Endothelial cell of umbilical vein (primary cell): Measurements from ENCODE around the gene IRF2.

Experiments used
- CTCF ChIP-seq, 2 donors: IDR thresholded peaks; 1 replicate in 1 of 2; 2 replicates in 1 of 2; pipeline ENCODE4 v1.5.1; 2011; ENCODE audit warnings: low read length in 2 of 2, mild to moderate bottlenecking in 2 of 2, moderate library complexity in 2 of 2, control low read depth in 1 of 2, inconsistent platforms in 1 of 2, low read depth in 1 of 2; ENCODE audit not compliant: insufficient read depth in 1 of 2; ENCODE audit errors: extremely low read depth in 1 of 2
- EZH2 ChIP-seq: IDR thresholded peaks from 2 replicates; pipeline ENCODE4 v1.6.1; 2012; ENCODE audit warnings: borderline replicate concordance, low read depth, mild to moderate bottlenecking, moderate library complexity, low read length, inconsistent platforms; ENCODE audit not compliant: severe bottlenecking
- GATA2 ChIP-seq: IDR thresholded peaks from 2 replicates; pipeline ENCODE4 v1.7.0; 2011; ENCODE audit warnings: low read depth, mild to moderate bottlenecking, moderate library complexity, mixed read lengths, low read length; ENCODE audit not compliant: insufficient read length, insufficient read depth
- POLR2A ChIP-seq: IDR thresholded peaks from 2 replicates; pipeline ENCODE4 v1.6.1; 2012; ENCODE audit warnings: low read depth, mild to moderate bottlenecking, control low read depth, low read length
- POLR2AphosphoS5 ChIP-seq: IDR thresholded peaks from 2 replicates; pipeline ENCODE4 v1.6.1; 2012; ENCODE audit warnings: low read depth, mild to moderate bottlenecking, control low read depth, low read length, moderate library complexity; ENCODE audit not compliant: insufficient read depth

GRCh38 chr4:184455299-184455698, 19.1 kb downstream of the IRF2 start:
- TF ChIP-seq EZH2 (no peak), CTCF (IDR thresholded peaks at IDR 0.05; ENCODE audit: extremely low read depth in 1 of 2, insufficient read depth in 1 of 2, low read depth in 1 of 2, low read length in 2 of 2) (no peak), POLR2AphosphoS5 (no peak), GATA2 (no peak), POLR2A (no peak)
